LNCAP (cell line): Measurements from ENCODE around the gene CASKIN1.

Experiments used
- CTCF ChIP-seq: fragments of 450-650 bp; IDR thresholded peaks from 2 replicates; pipeline ENCODE4 v1.5.1; 2017; ENCODE audit warnings: mild to moderate bottlenecking

CASKIN1 gene

DNA sequence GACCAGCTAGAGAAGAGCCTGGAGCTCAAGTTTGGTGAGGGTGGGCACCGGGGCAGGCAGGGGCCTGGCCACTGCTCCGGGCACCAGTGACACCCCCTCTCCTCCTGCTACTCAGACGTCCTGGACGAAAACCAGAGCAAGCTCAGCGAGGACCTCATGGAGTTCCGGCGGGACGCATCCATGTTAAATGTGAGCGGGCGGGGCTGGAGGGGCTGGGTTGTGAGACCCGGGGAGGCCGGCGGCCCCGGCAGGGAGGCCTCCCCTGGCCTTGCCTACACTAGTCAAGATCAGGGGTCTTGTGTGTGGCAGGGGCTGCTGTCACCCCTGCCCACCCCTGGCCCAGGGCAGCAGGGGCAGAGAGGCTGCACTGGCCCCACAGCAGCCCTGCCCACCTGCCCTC is 23.0 kb downstream of the CASKIN1 start:
- TF ChIP-seq CTCF, result no peak

DNA sequence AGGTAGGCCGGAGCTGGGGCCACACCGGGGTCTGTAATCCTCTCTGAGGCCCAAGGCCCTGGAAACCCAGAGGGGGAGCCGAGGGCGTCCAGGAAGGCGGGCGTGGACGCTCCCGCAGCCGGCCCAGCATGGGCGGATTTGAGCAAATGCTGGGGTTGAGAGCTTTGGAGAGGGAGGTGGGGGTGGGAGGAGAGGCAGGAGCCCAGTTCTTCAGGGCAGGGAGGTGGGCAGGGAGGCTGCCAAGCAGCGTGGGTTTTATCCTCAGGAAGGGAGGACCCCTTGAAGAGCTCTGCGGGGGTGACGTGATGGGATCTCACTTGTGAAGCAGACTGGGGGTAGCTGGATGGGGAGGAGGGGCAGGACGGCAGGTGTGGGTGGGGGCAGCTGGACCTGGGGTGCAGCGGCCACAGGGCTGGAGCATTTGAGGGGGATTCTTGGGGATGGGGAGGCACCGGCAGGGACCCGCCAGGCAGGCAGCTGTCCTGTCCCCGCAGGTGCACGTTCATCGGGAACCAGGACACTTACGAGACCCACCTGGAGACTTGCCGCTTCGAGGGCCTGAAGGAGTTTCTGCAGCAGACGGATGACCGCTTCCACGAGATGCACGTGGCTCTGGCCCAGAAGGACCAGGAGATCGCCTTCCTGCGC is 23.6 kb downstream of the CASKIN1 start:
- TF ChIP-seq CTCF, result no peak

DNA sequence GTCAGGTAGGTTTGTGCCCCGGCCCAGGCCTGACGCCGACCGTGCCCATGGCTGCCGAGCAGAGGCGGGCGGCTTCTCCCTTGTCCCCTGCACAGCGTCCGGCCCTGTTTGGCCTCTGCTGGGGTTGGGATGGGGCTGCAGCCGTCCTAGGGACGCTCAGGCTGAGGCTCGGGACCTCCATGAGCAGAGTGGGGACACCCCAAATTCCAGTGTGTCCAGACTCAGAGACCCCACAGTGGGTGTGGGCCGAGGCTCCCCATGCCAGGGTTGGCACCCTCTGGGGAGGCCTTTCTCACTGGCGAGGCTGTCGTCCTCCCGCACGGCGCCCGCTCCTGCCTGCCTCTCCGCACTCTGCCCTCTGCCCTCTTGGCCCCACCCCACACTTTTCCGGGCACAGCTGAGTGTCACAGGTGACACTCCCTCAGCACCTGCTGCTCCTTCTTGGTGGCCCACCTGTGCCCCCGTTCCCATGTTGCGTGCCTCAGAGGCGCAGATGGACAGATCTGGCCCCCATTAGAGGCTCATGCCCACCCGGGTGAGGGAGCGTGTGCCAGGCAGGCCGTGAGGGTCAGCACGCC is 24.7 kb downstream of the CASKIN1 start:
- TF ChIP-seq CTCF, result no peak

GRCh38 chr16:2170587-2171435 is 25.6 kb downstream of the CASKIN1 start:
- no peak for TF ChIP-seq CTCF

- TF ChIP-seq CTCF, result no peak
These were observed 26.3 kb downstream of the CASKIN1 start for GRCh38 chr16:2170080-2170479.

DNA sequence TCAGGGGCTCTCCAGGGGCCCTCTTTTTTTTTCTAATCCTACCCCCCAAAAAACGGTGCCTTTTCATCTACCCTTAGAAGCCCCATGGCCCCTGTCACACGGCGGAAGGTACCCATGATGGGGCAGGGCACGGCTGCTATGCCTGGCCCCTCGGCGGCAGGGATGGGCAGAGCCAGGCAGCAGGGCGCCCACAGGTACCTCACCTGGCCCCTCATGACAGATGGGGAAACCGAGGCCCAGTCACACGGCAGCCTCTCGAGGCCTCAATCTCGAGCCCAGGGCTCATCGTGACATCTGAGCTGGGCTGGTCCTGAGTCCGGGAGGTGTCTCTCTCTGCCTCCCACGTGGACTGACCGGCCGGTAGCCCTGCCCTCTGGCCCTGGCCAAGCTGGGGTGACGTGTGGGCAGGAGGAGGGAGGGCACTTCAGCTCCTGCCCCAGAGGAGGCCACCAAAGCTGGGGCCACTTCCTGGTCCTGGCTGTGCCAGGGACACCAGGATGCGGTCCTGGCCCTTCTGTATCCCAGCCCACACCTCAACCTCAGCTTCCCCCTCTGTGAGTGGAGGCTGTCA is 29.3 kb downstream of the CASKIN1 start:
- no peak for TF ChIP-seq CTCF

GRCh38 chr16:2166263-2167067 is 29.9 kb downstream of the CASKIN1 start:
- TF ChIP-seq CTCF, result no peak
